ENCODE data around the gene RTBDN. TPM values are rescaled to one million over a fixed set of nuclear protein-coding genes. Genes with fewer than 3 reads are reported as not detected.

Gene RTBDN
- total RNA-seq, result not detected in 2 replicates

DNA sequence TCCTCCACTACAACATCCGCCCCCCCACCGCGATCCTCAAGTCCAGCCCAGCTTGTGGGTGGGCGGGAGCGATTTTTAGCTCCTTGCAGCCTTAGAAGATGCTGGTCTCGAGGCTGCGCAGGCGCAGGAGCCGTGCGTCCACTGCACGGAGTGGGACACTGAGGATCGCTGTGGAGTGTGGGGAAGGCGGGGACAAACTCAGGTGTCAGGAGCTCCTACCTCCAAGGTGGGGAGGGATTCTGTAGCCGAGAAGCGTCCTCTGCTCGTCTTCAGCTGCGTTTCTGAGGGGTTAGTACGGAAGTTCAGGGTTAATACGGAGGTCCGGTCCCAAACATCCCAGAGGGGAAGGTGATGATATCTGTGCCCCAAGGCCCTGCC is at the start of gene RTBDN:
RTBDN (minus strand) TSS at position 14 of the 378 bp plus-strand sequence. CDS start 4,600 bp downstream, outside the sequence.
- ChIA-PET POLR2A (interaction anchor here (0.6 kb wide), 1 partner anchor 280 kb away, joined by 3 read pairs; no protein-coding TSS in a partner anchor), CTCF (no interaction called here)
- Mint-ChIP-seq H3K27ac (no peak within 1 kb of the TSS), H3K27me3 (peaks cover 69% of the 10 kb centered on the region), H3K4me1 (peaks cover 34% of the 10 kb centered on the region), H3K36me3 (ENCODE audit: low read depth) (no peaks in the 10 kb centered on the region), H3K4me3 (peak within 1 kb of the TSS; percentile 51), H3K9me3 (peaks cover 3% of the 10 kb centered on the region)
- TF ChIP-seq, protein P1, sequence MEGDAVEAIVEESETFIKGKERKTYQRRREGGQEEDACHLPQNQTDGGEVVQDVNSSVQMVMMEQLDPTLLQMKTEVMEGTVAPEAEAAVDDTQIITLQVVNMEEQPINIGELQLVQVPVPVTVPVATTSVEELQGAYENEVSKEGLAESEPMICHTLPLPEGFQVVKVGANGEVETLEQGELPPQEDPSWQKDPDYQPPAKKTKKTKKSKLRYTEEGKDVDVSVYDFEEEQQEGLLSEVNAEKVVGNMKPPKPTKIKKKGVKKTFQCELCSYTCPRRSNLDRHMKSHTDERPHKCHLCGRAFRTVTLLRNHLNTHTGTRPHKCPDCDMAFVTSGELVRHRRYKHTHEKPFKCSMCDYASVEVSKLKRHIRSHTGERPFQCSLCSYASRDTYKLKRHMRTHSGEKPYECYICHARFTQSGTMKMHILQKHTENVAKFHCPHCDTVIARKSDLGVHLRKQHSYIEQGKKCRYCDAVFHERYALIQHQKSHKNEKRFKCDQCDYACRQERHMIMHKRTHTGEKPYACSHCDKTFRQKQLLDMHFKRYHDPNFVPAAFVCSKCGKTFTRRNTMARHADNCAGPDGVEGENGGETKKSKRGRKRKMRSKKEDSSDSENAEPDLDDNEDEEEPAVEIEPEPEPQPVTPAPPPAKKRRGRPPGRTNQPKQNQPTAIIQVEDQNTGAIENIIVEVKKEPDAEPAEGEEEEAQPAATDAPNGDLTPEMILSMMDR (IDR thresholded peaks at IDR 0.05), result no peak
- intact Hi-C loops (cut with micrococcal nuclease), result no loop called here
- ATAC-seq (ENCODE audit: low read depth), result no peak
- DNase-seq, result no peak

DNA sequence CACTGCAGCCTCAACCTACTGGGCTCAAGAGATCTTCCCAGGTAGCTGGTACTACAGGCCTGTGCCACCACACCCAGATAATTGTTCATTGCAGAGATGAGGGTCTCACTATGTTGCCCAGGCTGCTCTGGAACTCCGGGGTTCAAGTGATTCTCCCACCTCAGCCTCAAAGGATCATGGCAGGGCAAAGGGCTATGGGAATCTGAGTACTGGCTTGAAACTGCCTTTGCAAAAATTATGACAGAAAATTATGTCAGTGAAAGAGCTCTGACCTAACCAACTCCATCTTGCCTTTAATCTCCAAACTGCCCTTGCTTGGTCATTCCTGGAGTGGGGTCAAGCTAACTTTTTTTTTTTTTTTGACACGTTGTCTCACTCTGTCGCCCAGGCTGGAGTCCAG is 48.2 kb upstream of the RTBDN start:
- ChIA-PET CTCF (interaction anchor here (0.6 to 1.2 kb wide), 4 partner anchors 8 to 164 kb away, joined by 3 to 6 read pairs (median 3); partner anchors contain the start of gene GCDH), POLR2A (interaction anchor here (0.7 to 3.6 kb wide), 9 partner anchors 8 to 1000 kb away, joined by 3 to 58 read pairs (median 4); partner anchors contain the start of genes CALR and GCDH)
- intact Hi-C loops (cut with micrococcal nuclease), result no loop called here
- Mint-ChIP-seq H3K27ac (peak overlapping the region; percentile 94), H3K27me3 (no peaks in the 10 kb centered on the region), H3K4me1 (peaks cover 34% of the 10 kb centered on the region), H3K9me3 (peaks cover 2% of the 10 kb centered on the region), H3K4me3 (peak overlapping the region; percentile 92), H3K36me3 (ENCODE audit: low read depth) (peaks cover 11% of the 10 kb centered on the region)
- ATAC-seq (ENCODE audit: low read depth) (no peak), DNase-seq (no peak)
- TF ChIP-seq, protein P1 (IDR thresholded peaks at IDR 0.05), result no peak

- TF ChIP-seq, protein P1 (IDR thresholded peaks at IDR 0.05), result no peak
- H3K27ac Mint-ChIP-seq, result peak within 1 kb of the TSS; percentile 94
- DNase-seq (peak; percentile 85), ATAC-seq (ENCODE audit: low read depth) (peak; percentile 84)
- CTCF ChIA-PET, result interaction anchor here (1.3 to 1.7 kb wide), 2 partner anchors 33 to 83 kb away, joined by 3 to 6 read pairs; no protein-coding TSS in a partner anchor
- peaks cover 2% of the 10 kb centered on the region for H3K9me3 Mint-ChIP-seq
- no peaks in the 10 kb centered on the region for H3K27me3 Mint-ChIP-seq
- H3K4me3 Mint-ChIP-seq, result peak within 1 kb of the TSS; percentile 92
- POLR2A ChIA-PET, result interaction anchor here (0.5 to 3.6 kb wide), 20 partner anchors 8 to 367 kb away, joined by 3 to 58 read pairs (median 5); partner anchors contain the start of genes CALR, FARSA, GADD45GIP1 and GCDH
- intact Hi-C loops (cut with micrococcal nuclease), result loop anchor here (1.0 to 2.0 kb wide), 4 partner anchors 9 to 52 kb away; partner anchors contain the start of genes FARSA and SYCE2
- H3K4me1 Mint-ChIP-seq, result peaks cover 34% of the 10 kb centered on the region
- peaks cover 18% of the 10 kb centered on the region for H3K36me3 Mint-ChIP-seq (ENCODE audit: low read depth)
Measured at GRCh38 chr19:12881172-12881808, 46.9 kb upstream of the RTBDN start, which contains the start of gene DNASE2. TSS of gene DNASE2 (minus strand) at chr19:12881449. CDS start at chr19:12881375, 74 bp downstream.

GRCh38 chr19:12880551-12881171 is 46.3 kb upstream of the RTBDN start:
- no peaks in the 10 kb centered on the region for H3K27me3 Mint-ChIP-seq
- ATAC-seq (ENCODE audit: low read depth) (peak; percentile 15), DNase-seq (no peak)
- peaks cover 25% of the 10 kb centered on the region for H3K36me3 Mint-ChIP-seq (ENCODE audit: low read depth)
- intact Hi-C loops (cut with micrococcal nuclease), result loop anchor here (1.0 to 2.0 kb wide), 4 partner anchors 10 to 53 kb away; partner anchors contain the start of genes FARSA and SYCE2
- ChIA-PET POLR2A (interaction anchor here (0.5 to 3.6 kb wide), 21 partner anchors 8 to 1056 kb away, joined by 3 to 58 read pairs (median 4); partner anchors contain the start of genes CALR, FARSA, GADD45GIP1 and GCDH), CTCF (interaction anchor here (1.3 to 1.7 kb wide), 2 partner anchors 33 to 83 kb away, joined by 3 to 6 read pairs; no protein-coding TSS in a partner anchor)
- H3K4me3 Mint-ChIP-seq, result peak overlapping the region; percentile 92
- H3K9me3 Mint-ChIP-seq, result peaks cover 2% of the 10 kb centered on the region
- H3K4me1 Mint-ChIP-seq, result peaks cover 34% of the 10 kb centered on the region
- TF ChIP-seq, protein P1 (IDR thresholded peaks at IDR 0.05), result no peak
- H3K27ac Mint-ChIP-seq, result peak overlapping the region; percentile 94
